Brain pericyte (primary cell): ENCODE data around the gene MESP2.

Experiments
- DNase-seq: peaks from one replicate; pipeline ENCODE4 v3.0.0-alpha.2; 2012; ENCODE audit warnings: low read depth, low spot score

The MESP2 gene

GRCh38 chr15:89802231-89802928 is 26.2 kb downstream of the MESP2 start:
- DNase-seq = no peak

DNA sequence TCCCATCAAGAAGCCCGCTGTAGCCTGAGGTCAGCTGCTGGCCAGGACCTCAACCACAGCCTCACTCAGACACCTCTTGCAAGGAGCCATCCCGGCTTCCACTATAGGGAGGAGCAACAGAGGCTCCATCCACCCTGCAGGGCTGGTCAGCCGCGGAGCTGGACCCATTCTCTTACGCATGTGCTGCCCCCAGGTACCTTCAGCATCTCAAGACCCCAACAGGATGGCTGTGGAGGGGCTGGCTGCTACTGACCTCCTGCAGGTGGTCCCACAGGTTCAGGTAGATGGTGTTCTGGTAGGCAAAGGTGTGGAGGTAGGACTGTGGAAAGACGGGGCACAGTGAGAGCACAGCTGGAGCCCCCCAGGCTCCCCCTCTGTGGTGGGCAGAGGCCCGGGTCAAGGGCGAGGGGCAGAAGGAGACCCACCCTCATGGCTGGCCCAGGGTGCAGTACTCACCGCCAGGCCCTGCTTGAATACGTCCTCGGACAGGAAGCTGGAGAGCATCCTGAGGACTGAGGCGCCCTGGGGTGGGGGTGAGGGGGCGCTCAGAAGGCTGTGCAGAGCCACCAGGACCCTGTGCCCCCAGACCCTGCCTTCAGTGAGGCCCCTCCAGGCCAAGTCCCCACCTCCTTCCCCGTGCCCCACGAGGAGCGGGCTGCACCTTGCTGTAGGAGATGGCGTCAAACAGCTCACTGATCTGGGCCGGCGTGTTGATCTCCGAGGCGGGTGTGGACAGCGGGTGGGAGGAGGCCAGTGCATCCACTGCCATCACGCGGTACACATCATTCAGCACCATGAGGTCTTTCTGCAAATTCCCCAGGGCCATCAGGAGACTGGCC is 27.1 kb downstream of the MESP2 start:
- no peak for DNase-seq

DNA sequence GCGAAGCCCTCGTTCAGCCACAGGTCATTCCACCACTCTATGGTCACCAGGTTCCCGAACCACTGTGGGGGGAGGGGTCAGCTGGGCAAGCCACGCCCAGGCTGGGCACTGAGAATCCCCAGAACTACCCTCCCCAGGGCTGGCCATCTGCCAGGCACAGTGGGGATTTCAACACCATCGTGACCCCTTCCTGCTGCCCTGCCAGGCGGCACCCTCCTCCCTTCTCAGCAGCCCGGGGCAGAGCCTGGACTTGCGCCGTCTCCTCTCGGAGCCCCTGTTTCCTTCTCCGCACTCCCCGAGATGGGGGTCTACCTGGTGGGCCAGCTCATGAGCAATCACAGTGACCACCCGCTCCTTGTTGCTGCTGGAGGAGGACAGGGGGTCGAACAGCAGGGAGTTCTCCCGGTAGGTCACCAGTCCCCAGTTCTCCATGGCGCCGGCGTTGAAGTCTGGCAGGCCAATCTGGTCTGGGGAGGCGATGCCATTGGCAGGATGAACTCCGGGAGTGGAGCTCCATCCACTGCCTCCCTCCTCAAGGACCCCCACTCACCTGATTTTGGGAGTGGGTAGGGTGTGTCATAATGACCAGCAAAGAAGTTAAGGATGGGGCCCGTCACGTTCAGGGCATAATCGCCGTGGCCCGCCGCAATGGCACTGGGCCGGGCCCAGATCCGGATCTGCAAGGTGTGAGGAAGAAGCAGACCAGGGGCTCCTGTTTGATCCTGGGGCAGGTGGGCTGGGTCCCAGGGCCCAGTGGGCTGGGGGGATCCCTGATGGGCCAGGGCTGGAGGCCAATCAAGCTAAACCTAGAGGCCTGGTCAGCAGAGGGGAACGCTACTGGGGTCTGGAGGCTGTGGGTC is 28.0 kb downstream of the MESP2 start:
- no peak for DNase-seq

DNA sequence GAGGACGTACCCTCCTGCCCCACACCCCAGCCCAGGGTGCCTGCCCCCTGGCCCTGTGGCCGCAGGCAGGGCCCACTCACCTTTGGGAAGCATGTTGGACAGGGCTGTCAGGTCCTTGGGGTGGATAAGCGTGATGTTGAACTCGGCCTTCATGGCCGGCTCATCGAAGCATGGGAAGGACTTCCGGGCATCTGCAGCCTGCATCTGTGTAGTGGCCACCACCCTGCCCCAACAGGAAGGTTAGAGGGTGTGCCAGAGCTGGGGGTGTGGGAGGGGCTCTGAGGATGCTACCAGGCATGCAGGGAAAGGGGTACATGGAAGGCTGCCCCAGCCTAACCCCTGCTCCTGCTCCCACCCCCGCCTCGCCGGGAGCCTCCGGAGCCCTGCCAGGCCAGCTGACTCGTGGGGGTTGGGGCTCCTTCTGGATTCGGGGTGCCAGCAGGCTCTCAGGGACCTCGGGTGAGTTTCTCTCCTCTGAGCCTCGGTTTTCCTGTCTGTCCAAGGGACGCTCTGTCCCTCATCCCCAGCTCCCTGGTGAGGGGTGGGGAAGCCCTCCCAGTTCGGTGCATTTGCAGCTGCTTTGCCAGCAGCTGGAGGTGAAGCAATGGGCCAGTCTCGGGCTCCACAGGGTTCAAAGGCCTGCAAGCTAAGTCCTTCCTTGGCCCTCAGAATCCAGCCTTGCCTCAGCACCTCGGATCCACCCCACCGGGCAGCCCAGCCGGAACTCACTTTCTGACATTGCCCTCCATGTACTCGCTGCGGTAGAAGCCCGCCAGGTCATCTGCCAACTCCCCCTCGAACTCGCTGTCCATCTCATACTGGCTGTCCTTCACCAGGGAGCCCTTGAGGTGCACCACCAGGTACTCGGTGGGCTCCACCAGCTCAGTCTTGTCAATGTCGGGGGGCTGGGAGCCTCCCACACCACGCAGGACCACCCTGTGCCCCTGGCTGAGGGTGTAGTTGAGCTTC is 29.4 kb downstream of the MESP2 start:
- DNase-seq = no peak

GRCh38 chr15:89806210-89806558 is 30.1 kb downstream of the MESP2 start:
- no peak for DNase-seq

- no peak for DNase-seq
These were observed 30.7 kb downstream of the MESP2 start for GRCh38 chr15:89806559-89807550.

DNA sequence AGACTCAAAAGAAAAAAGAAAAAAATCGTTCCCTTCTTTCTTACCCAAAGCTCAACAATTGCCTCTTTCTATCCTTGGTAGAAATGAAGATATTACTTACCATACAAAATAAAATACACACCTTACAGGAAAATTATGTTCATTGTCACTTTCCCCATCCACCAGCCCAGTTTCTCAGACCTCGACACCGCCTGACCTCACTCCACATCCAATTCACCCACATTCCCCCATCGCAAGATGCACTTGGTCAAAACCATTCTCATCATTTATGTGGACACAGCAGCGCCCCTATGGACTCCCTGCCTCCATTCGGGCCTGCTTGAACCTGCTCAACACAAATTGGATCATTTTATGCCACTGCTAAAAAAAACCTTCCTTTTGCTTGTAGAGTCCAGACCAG is 31.6 kb downstream of the MESP2 start:
- no peak for DNase-seq

- DNase-seq = no peak
These were observed 32.2 kb downstream of the MESP2 start for GRCh38 chr15:89808160-89808870.

GRCh38 chr15:89809093-89809786 is 33.1 kb downstream of the MESP2 start:
- DNase-seq = no peak

GRCh38 chr15:89809787-89810148 is 33.6 kb downstream of the MESP2 start:
- DNase-seq = no peak

DNA sequence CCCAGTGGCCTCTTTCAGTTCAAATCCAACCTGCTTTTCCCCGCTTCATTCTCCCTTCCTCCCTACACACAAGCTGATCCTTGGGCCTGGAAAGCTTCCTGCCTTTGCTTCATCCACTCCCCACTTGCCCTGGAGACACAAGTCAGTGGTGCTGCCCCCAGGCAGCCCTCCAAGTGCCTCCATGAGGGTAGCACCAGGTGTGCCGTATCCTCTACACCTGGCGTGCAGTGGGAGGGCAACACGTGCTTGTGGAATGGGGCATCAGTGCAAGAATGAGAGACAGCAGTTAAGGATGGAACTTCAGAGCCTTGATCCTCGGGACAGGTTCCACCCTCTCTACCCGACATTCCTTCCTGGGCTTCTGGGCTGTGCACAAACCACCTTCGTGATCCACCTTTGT is 34.7 kb downstream of the MESP2 start:
- no peak for DNase-seq

- no peak for DNase-seq
These were observed 36.1 kb downstream of the MESP2 start for GRCh38 chr15:89812011-89812846.

DNA sequence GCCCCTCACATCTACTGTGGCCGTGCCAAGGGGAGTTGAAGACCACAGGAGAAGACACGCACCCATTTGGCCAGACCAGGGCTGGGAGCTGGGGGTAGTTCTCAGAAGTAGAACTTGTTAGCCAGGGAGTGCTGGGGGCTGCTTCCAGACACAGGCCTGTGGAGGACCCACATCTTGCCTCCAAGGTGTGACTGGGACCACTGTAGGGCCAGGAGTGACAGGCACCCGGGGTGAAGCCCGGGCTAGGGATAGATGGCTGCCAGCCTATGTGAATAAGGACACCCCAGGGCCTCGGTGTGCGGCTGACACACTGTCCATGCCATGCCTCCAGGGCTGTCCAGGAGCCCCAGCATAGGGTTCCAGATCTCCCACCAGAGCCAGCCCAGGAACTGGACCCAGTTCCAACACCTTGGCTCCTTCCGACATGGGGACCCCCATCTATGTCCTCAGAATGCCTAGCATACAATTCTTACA is 36.8 kb downstream of the MESP2 start:
- DNase-seq = no peak

GRCh38 chr15:89813381-89814111 is 37.4 kb downstream of the MESP2 start:
- DNase-seq = no peak

- no peak for DNase-seq
These were observed 38.1 kb downstream of the MESP2 start for GRCh38 chr15:89814112-89814742.

GRCh38 chr15:89815769-89816168 is 39.6 kb downstream of the MESP2 start:
- DNase-seq = no peak
